AG04449 (cell line): Measurements from ENCODE around the gene CERCAM.
A peak's percentile ranks its signal among the peaks of the same experiment; 100 is the strongest.
"Not testable (repeated sequence)": the region's sequence is repeated elsewhere in the genome, so short reads cannot be mapped to it uniquely, and the experiment has no call there.

ENCODE experiments used
- CTCF ChIA-PET: fragments of 350-600 bp; formaldehyde crosslinking; extraction: SDS; loops from one replicate; lab custom pipeline; 2021; ENCODE audit warnings: antibody characterized with exemption; lab: Yijun Ruan, JAX
- POLR2A ChIA-PET: fragments of 400-600, 350-600 bp; formaldehyde crosslinking; extraction: SDS; loops from one replicate; lab custom pipeline; 2020; ENCODE audit warnings: antibody characterized with exemption, inconsistent platforms; lab: Yijun Ruan, JAX
- DNase-seq: peaks from one replicate; pipeline ENCODE4 v3.0.0-alpha.2; 2010; ENCODE audit warnings: low read depth, low spot score
- H3K4me3 ChIP-seq: 2 replicates; pipeline ENCODE4 v1.5.1; 2011; ENCODE audit warnings: low read depth, mild to moderate bottlenecking, control low read depth, low read length
- TF ChIP-seq, protein P1 (sequence below): IDR thresholded peaks from one replicate; pipeline ENCODE4 v1.5.1; 2011; ENCODE audit warnings: mild to moderate bottlenecking, moderate library complexity, low read length, control low read depth, inconsistent platforms; ENCODE audit not compliant: insufficient read depth; ENCODE audit errors: missing control alignments

The CERCAM gene

DNA sequence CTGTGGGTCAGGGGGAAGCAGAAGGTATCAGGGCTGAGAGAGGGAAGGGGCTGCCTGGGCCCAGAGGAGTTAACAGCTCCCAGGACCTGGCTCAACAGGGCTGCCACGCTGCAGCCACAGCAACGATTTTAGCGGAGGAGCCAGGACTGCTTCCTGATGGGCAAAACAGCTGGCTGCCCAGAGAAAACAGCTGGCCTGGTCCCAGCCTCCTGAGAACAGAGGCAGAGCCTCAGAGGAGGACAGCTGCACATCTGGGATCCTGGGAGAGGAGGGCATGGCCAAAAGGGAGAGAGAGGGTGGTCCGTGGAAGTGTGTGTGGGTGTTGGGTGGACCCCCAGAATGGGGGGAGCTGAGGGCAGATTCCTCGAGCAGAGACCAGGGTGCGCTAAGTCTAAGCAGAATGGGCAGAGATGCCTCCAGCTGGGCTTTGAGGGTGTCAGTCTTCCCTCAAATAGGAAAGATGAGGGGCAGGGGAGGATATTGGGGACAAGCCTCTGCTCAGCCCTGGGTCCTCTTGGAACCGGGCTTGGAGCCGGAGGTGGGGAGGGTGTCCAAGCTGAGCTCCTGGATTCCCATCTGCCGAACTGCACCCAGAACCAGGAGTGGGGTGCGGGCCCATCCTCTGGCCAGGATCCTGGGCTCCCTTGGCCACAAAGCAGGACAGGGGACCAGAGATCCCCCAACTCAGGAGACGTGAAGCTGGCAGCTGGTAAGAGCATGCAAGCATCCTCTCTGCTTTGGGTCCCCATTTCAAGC lies 9.1 kb upstream of the CERCAM start:
- DNase-seq: no peak
- TF ChIP-seq, protein P1, sequence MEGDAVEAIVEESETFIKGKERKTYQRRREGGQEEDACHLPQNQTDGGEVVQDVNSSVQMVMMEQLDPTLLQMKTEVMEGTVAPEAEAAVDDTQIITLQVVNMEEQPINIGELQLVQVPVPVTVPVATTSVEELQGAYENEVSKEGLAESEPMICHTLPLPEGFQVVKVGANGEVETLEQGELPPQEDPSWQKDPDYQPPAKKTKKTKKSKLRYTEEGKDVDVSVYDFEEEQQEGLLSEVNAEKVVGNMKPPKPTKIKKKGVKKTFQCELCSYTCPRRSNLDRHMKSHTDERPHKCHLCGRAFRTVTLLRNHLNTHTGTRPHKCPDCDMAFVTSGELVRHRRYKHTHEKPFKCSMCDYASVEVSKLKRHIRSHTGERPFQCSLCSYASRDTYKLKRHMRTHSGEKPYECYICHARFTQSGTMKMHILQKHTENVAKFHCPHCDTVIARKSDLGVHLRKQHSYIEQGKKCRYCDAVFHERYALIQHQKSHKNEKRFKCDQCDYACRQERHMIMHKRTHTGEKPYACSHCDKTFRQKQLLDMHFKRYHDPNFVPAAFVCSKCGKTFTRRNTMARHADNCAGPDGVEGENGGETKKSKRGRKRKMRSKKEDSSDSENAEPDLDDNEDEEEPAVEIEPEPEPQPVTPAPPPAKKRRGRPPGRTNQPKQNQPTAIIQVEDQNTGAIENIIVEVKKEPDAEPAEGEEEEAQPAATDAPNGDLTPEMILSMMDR: no peak
- CTCF ChIA-PET: interaction anchor here (0.6 to 7.5 kb wide), 19 partner anchors 8 to 309 kb away, joined by 3 to 80 read pairs (median 4); partner anchors contain the start of genes CERCAM and URM1
- POLR2A ChIA-PET: interaction anchor here (0.5 to 2.0 kb wide), 3 partner anchors 9 to 117 kb away, joined by 3 to 8 read pairs (median 3); partner anchors contain the start of gene CERCAM
- no peak overlapping the region for H3K4me3 ChIP-seq

DNA sequence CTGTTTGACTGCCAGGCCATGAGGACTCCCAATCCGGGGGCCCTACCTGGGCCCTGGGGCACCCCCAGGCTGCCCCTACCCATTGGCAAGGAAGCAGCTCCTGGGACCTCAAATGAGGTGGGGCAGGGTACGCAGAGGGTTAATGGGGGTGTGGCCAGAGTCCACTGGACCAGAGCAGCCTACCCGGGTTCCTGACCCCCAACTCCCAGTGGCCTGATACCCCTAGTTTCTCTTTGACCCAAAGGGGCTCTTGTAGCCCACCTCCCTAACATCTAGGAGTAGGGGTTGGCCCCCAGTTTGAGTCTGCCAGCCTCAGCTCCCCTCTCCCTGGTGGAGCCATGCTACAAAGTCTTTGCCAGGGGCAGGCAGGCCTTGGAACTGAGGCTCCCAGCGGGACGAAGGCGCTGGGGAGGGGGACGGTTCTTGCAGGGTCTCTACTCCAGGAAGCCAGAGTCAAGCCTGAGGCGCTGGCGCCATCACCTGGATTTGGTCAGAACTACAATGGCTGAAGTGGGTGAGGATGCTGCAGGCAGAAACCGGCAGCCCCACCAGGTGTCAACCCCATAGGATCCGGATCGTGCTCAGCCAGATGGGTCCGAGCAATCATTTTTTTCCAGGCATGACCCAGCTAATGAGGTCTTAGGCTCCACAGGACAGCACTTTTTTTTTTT lies 8.4 kb upstream of the CERCAM start:
- POLR2A ChIA-PET: interaction anchor here (0.5 kb wide), 1 partner anchor 118 kb away, joined by 3 read pairs; no protein-coding TSS in a partner anchor
- DNase-seq: no peak
- H3K4me3 ChIP-seq: no peak overlapping the region
- TF ChIP-seq, protein P1: peak; percentile 63
- CTCF ChIA-PET: interaction anchor here (0.6 to 7.5 kb wide), 20 partner anchors 8 to 309 kb away, joined by 3 to 80 read pairs (median 4); partner anchors contain the start of genes CERCAM and URM1

DNA sequence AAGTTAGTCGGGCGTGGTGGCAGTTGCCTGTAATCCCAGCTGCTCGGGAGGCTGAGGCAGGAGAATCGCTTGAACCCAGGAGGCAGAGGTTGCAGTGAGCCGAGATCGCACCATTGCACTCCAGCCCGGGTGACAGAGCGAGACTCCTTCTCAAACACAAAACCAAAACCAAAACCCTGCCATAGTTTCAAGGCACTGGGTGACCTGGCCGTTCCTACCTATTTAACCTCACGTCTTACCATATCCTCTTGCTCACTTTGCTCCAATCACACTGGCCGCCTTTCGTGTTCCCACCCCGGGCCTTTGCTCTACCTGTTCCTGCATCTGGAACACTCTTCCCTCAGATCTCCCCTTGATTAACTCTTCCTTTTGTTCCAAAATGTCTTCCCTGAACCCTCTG lies 6.9 kb upstream of the CERCAM start:
- H3K4me3 ChIP-seq, CTCF ChIA-PET, POLR2A ChIA-PET, DNase-seq: not testable (repeated sequence)

DNA sequence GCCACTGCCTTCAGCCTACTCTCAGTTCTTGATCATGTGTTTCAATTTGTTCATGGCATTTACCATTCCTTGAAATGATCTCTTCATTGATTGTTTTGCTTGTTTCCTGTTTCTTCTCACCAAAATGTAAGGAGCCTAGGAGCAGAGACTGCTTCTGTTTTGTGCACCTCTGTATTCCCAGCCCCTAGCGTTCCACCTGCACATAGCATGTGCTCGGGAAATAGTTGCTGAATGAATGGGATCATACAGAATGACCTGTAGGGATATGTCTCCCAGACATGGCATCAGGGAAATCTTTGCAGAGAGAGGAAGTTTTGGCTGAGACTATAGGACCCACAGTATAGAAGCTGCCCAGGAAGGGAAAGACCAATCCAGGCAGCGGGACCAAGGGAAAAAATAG lies 6.2 kb upstream of the CERCAM start:
- H3K4me3 ChIP-seq: no peak overlapping the region
- CTCF ChIA-PET: interaction anchor here (0.7 to 0.9 kb wide), 2 partner anchors 20 to 52 kb away, joined by 3 read pairs; no protein-coding TSS in a partner anchor
- no peak for DNase-seq
- TF ChIP-seq, protein P1: no peak
- POLR2A ChIA-PET: no interaction called here

DNA sequence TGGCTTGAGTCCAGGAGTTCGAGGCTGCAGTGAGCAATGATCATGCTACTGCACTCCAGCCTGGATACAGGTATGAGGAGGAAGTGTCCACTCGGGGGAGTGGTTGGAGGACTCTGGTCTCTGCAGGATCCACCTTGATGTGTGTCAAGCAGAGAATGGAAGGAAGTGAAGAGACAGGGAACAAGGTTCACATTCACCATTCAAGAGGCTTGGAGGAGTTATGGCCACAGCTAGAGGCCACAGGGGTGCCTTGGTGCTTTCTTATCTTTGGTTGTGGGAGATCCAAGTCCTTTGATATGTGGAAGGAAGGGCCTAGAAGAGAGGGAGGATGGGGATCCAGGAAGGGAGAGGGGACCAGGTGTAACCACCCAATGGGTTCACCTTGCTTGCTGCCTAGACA lies 5.4 kb upstream of the CERCAM start:
- POLR2A ChIA-PET: no interaction called here
- TF ChIP-seq, protein P1: no peak
- no peak for DNase-seq
- CTCF ChIA-PET: interaction anchor here (0.9 kb wide), 1 partner anchor 20 kb away, joined by 3 read pairs; no protein-coding TSS in a partner anchor
- no peak overlapping the region for H3K4me3 ChIP-seq

DNA sequence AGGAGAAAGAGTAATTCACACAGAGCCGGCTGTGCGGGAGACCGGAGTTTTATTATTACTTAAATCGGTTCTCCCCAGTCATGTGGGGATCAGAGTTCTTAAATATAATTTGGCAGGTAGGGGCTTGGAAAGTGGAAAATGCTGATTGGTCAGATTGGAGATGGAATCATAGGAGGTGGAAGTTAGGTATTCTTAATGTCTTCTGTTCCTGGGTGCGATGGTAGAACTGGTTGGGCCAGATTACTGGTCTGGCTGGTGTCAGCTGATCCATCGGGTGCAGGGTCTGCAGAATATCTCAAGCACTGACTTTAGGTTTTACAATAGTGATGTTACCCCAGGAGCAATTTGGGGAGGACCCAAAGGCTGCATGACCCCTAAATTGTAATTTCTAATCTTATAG lies 4.6 kb upstream of the CERCAM start:
- ChIA-PET POLR2A (no interaction called here), CTCF (no interaction called here)
- no peak for DNase-seq
- no peak overlapping the region for H3K4me3 ChIP-seq
- TF ChIP-seq, protein P1: no peak
